GM21825 (cell line): Measurements from ENCODE around the gene CDK19.

Experiments used
- ATAC-seq: cut with Tn5 transposase; IDR thresholded peaks from one replicate; pipeline ENCODE4 v1.9.1; 2021; ENCODE audit warnings: mild to moderate bottlenecking, moderate library complexity; ENCODE audit not compliant: unreplicated experiment

CDK19 gene

DNA sequence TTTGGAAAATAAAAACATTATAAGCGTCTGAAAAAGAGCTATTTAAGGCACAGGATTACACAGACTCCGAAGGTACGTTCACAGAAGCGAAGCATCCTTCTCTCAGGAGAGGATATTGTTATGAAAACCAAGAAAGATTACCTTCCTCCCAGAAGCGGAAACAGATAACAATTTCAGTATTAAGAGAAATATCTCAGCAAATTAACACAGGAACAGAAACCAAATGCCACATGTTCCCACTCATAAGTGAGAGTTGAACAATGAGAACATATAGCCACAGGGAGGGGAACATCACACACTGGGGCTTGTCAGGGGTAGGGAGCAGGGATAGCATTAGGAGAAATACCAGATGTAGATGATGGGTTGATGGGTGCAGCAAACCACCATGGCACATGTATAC, 109.7 kb downstream of the CDK19 start:
- no peak for ATAC-seq

DNA sequence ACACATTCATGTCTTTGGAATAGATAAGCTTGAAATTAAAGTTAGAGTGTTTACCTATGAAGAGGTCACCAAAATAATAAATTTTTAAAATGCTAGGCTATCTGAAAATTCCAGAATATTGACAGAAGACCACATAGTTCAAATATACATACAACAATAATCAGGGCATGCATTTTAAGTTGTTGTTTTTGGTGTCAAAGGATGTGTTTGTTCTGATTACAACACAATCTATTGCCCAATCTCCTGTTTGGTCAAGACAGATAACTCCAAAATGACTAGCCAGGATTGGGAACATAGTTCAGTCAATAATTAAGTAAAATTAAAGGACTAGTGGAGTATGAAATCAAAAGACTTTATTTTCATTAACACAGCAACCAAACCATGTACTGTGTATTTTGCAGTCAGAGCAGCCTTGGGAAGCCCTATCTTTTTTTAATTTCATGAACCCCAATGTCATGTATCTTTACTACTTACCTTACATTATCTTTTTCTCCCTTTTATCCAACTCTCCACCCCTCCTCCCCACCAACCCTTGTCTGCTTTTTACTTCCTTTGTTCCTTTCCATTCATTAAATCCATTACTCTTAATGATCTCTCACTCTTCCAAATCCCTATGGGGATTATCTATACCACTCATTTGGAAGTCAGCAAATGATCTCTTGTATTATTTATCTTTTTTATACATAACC, 111.2 kb downstream of the CDK19 start:
- ATAC-seq = no peak

DNA sequence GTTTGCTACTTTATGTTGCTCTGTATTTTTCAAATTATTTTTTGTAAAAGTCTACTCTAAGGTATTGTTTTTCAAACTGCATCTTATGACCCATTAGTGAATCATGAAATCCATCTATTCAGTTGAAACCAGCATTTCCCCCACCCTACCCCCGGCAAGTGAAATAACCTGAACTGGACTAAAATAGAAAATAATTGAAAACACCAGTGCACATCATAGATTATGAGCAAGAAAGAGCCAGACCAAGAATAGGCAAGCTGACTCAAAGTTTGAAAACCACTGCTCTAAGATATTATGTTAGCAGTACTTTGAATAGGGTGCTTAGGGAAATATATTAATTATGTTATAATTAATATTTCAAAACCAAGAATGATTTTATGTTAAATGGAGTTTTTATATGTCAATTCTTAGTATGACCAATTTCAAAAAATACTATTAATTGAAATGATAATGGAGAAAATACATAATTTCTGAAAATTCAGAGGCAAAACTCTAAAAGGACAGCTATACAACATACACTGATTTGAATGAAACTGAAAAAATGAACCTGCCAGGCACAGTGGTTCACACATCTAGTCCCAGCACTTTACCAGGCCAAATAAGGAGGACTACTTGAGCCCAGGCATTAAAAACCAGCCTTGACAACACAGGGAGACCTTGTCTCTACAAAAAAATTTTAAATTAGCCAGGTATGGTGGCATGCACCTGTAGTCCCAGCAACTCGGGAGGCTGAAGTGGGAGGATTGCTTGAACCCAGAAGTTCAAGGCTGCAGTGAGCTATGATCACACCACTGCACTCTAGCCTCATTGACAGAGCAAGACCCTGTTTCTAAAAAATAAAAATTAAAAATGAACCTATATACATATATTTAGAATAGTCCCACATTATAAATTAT, 112.0 kb downstream of the CDK19 start:
- ATAC-seq = no peak

- ATAC-seq = no peak
Measured at GRCh38 chr6:110699780-110700179, 115.5 kb downstream of the CDK19 start.

DNA sequence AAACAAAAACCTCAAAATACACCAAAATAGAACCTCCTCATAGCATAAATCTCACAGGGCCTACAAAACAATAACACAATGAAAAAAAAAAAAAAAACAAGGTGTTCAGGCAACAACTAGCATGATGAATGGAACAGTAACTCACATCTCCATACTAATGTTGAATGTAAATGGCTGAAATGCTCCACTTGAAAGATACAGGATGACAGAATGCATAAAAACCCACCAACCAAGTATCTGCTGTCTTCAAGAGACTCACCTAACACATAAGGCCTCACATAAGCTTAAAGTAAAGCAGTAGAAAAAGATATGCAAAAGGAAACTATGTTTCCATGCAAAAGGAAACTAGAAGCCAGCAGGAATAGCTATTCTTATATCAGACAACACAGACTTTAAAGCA, 121.3 kb downstream of the CDK19 start:
- ATAC-seq = no peak

GRCh38 chr6:110693296-110693695, 122.0 kb downstream of the CDK19 start:
- no peak for ATAC-seq

- ATAC-seq = no peak
Measured at GRCh38 chr6:110690916-110691315, 124.4 kb downstream of the CDK19 start.

DNA sequence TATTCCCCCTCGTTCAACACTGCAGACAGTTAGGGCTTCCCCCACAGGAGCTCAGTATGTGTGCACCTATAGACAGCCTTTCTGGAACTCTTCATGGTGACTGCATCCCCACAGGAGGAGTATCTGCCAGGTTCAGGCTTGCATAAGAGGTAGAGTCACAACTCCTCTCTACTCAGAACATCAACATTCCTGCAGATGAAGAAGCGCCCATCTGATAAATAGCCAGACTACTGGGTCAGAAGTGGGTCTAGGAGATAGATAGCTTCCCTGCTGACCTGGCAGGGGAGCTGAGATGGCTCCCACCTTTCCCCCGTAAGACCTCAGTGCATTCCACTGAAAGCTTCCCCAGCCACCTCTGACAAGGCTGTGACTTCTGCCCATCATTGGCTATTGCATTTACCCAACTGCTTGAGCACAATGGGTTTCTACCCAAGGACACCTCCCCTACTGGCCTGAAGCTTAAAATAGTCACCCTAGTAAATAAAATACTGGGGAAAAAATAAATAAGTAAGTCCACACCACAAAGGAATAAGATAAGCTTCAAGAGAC, 125.1 kb downstream of the CDK19 start:
- ATAC-seq = no peak

- ATAC-seq = no peak
Measured at GRCh38 chr6:110689275-110689935, 125.9 kb downstream of the CDK19 start.

GRCh38 chr6:110688661-110689268, 126.5 kb downstream of the CDK19 start:
- no peak for ATAC-seq

- no peak for ATAC-seq
Measured at GRCh38 chr6:110687326-110687725, 127.9 kb downstream of the CDK19 start.

DNA sequence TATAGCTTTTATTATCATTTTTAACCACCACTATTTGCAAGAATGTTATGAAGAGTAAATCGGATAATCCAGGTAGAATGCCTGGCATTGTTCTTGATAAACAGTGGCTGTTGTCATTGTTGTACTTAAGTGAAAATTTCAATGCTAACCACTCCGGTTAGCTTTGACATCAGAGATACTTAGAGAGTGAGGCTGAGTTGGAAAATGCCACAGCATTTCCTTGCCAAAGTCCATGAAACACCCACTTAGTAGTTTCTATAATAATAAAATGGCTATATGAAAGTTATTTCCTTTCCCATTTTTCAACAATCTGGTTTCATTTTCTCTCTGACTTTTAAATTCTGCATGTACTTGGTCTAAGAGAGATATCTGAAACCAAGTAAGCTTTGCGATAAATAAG, 132.0 kb downstream of the CDK19 start:
- no peak for ATAC-seq

DNA sequence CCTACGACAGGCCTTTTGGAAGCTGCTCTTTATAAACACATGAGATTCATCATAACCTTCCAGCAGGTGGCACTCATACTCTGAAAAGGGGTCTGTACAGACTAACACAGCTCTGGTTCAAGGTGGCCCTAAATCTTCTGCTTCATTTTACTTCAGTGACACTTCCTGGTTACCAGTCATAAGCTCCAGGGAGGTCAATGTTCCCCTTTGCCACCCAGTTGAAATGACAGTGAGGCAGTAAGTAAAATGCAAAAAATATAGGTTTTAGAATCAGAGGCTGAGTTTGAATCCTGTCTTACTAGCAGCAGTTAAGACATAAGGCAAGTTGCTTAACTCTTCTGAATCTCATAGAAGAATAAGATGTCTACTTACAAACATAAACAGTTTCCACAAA, 132.8 kb downstream of the CDK19 start:
- ATAC-seq = peak; percentile 94

DNA sequence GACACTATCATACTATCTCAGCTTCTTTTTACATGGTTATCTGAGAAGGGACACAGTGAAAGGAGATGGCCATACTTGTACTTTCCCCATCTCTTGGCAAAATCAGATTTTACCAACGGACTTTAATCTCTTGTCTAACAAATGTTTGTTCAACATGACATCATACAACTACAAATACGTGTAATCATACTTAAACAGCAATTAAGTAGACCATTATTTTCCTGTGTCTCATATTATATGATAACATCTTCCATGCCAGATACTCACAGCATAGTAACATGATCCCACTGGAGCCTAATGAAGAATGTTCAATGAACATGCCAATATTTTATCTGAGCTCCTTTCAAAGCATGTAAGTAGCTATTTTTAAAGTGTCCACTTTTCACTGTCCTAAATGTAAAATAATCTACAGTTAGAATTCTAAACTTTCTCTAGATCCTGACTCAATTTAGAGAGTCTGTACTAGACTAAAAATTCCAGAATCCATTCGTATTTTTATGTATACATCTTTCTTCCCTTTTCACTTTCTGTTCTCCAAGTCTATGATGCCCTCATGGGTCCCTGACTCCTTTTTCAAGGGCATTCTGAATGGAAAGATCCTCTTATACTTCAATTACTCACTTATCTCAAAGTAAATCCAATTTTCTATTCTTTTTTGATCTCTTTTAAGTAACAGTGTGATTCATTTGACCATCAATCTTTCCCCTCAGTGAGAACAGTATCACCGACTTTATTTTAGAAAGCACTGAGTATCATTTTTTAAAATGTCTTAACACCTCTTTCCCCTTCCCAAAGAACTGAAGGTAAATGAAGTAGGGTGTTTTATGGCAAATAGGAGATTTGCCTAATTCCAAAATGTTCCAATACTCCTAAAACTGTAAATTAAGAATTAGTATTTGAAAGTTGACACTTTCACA, 133.5 kb downstream of the CDK19 start:
- peak; percentile 7 for ATAC-seq

GRCh38 chr6:110676396-110676795, 138.9 kb downstream of the CDK19 start:
- ATAC-seq = no peak

- no peak for ATAC-seq
Measured at GRCh38 chr6:110674096-110674495, 141.2 kb downstream of the CDK19 start.

- no peak for ATAC-seq
Measured at GRCh38 chr6:110672122-110672521, 143.1 kb downstream of the CDK19 start.

- ATAC-seq = no peak
Measured at GRCh38 chr6:110671447-110671846, 143.8 kb downstream of the CDK19 start.

GRCh38 chr6:110665600-110665999, 149.7 kb downstream of the CDK19 start:
- ATAC-seq = no peak

GRCh38 chr6:110664933-110665332, 150.3 kb downstream of the CDK19 start:
- ATAC-seq = no peak
